Activated T-helper 1 cell treated with anti-CD3 and anti-CD28 coated beads, Interleukin-12 subunit alpha, Interleukin-12 subunit beta, Interleukin-2, Interleukin-4 antibody, amounts not matched to agents 30 ng/mL and 10 ng/mL and 1 ng/mL, durations not matched to agents 14 hours and 24 hours and 36 hours (primary cell): ENCODE results near the gene CPNE8. TPM values are rescaled to one million over a fixed set of nuclear protein-coding genes. Genes with fewer than 3 reads are reported as not detected.

Experiments used
- DNase-seq: peaks from one replicate; pipeline ENCODE4 v3.0.0; 2021; ENCODE audit warnings: low spot score
- H3K27ac Mint-ChIP-seq: one replicate; pipeline ENCODE4 v1.8.0; 2021; ENCODE audit warnings: mild to moderate bottlenecking, mixed read lengths
- H3K27me3 Mint-ChIP-seq: one replicate; pipeline ENCODE4 v1.8.0; 2022; ENCODE audit warnings: mild to moderate bottlenecking, moderate library complexity, mixed read lengths; ENCODE audit not compliant: insufficient read depth
- H3K36me3 Mint-ChIP-seq: one replicate; pipeline ENCODE4 v1.8.0; 2021; ENCODE audit warnings: low read depth, mixed read lengths
- H3K4me1 Mint-ChIP-seq: one replicate; pipeline ENCODE4 v1.8.0; 2021; ENCODE audit warnings: low read depth, mixed read lengths
- H3K4me3 Mint-ChIP-seq: one replicate; pipeline ENCODE4 v1.8.0; 2021; ENCODE audit warnings: mild to moderate bottlenecking, moderate library complexity, mixed read lengths
- H3K9me3 Mint-ChIP-seq: one replicate; pipeline ENCODE4 v1.8.0; 2021; ENCODE audit warnings: mixed read lengths
- intact Hi-C: fragments of 100-400 bp; cut with micrococcal nuclease; formaldehyde crosslinking; loops from one replicate; pipeline ENCODE4 v1.15.1; 2024
- total RNA-seq: library from RNA; stranded (reverse); gene quantifications from 2 replicates; pipeline ENCODE4 v1.2.3, GENCODE V29; 2022

Gene CPNE8
- total RNA-seq, 1 donor from 2014 or later = 7.1 TPM

- DNase-seq = no peak
- H3K27ac Mint-ChIP-seq = no peak overlapping the region
- peaks cover 4% of the 10 kb centered on the region for H3K4me1 Mint-ChIP-seq
- H3K27me3 Mint-ChIP-seq = peaks cover 11% of the 10 kb centered on the region
- no peak overlapping the region for H3K4me3 Mint-ChIP-seq
- intact Hi-C loops = no loop called here
- H3K36me3 Mint-ChIP-seq = no peaks in the 10 kb centered on the region
- H3K9me3 Mint-ChIP-seq = no peaks in the 10 kb centered on the region
These were observed 6.7 kb upstream of the CPNE8 start for GRCh38 chr12:38912116-38912515.

GRCh38 chr12:38911611-38912010 lies 6.2 kb upstream of the CPNE8 start:
- intact Hi-C loops = no loop called here
- no peak for DNase-seq
- Mint-ChIP-seq H3K9me3 (no peaks in the 10 kb centered on the region), H3K4me1 (peaks cover 8% of the 10 kb centered on the region), H3K4me3 (no peak overlapping the region), H3K36me3 (no peaks in the 10 kb centered on the region), H3K27me3 (peaks cover 14% of the 10 kb centered on the region), H3K27ac (no peak overlapping the region)

- Mint-ChIP-seq H3K27ac (peak overlapping the region; percentile 77), H3K36me3 (no peaks in the 10 kb centered on the region), H3K27me3 (peaks cover 18% of the 10 kb centered on the region), H3K9me3 (no peaks in the 10 kb centered on the region), H3K4me3 (peak overlapping the region; percentile 79), H3K4me1 (peaks cover 32% of the 10 kb centered on the region)
- intact Hi-C loops = loop anchor here (2.0 to 5.0 kb wide), 4 partner anchors 195 to 715 kb away; partner anchors contain the start of gene KIF21A
- no peak for DNase-seq
These were observed 2.0 kb upstream of the CPNE8 start for GRCh38 chr12:38907201-38907923.

- H3K9me3 Mint-ChIP-seq = no peaks in the 10 kb centered on the region
- H3K27me3 Mint-ChIP-seq = peaks cover 18% of the 10 kb centered on the region
- DNase-seq = peak; percentile 64
- H3K4me3 Mint-ChIP-seq = peak overlapping the region; percentile 88
- no peaks in the 10 kb centered on the region for H3K36me3 Mint-ChIP-seq
- peaks cover 32% of the 10 kb centered on the region for H3K4me1 Mint-ChIP-seq
- peak overlapping the region; percentile 84 for H3K27ac Mint-ChIP-seq
- intact Hi-C loops = loop anchor here (1.0 to 5.0 kb wide), 6 partner anchors 134 to 716 kb away; partner anchors contain the start of genes ALG10B and KIF21A
These were observed 1.2 kb upstream of the CPNE8 start for GRCh38 chr12:38906482-38907200.

- H3K4me3 Mint-ChIP-seq = peak overlapping the region; percentile 88
- peak; percentile 45 for DNase-seq
- H3K4me1 Mint-ChIP-seq = peaks cover 32% of the 10 kb centered on the region
- peaks cover 12% of the 10 kb centered on the region for H3K27me3 Mint-ChIP-seq
- peak overlapping the region; percentile 95 for H3K27ac Mint-ChIP-seq
- H3K36me3 Mint-ChIP-seq = no peaks in the 10 kb centered on the region
- H3K9me3 Mint-ChIP-seq = no peaks in the 10 kb centered on the region
- intact Hi-C loops = loop anchor here (1.0 to 5.0 kb wide), 4 partner anchors 13 to 717 kb away; no protein-coding TSS in a partner anchor
These were observed 583 bp downstream of the CPNE8 start for GRCh38 chr12:38904537-38905479.

DNA sequence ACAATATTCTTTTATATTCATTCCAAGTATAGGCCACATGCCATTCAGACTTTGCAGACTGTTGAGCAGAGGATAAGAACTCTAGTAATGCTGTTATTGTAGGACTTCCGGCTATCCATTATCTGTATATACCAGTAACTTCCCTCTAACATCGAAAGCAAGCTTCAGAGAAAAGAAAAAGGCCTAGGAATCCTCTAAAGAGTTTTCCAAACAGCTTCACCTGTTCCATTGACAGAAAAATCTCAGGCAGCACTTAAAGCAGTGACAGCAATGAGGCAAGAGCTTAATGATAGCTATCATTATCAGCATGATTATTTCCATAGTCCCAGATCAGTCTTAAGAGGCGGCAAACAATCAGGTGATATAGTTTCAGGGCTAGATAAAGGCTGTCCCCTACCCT lies 1.8 kb downstream of the CPNE8 start:
- intact Hi-C loops = no loop called here
- Mint-ChIP-seq H3K27me3 (peaks cover 8% of the 10 kb centered on the region), H3K4me1 (peaks cover 32% of the 10 kb centered on the region)

GRCh38 chr12:38898001-38898684 lies 7.2 kb downstream of the CPNE8 start:
- Mint-ChIP-seq H3K27ac (no peak overlapping the region), H3K27me3 (no peaks in the 10 kb centered on the region), H3K9me3 (no peaks in the 10 kb centered on the region), H3K4me3 (no peak overlapping the region), H3K36me3 (no peaks in the 10 kb centered on the region), H3K4me1 (peaks cover under 1% of the 10 kb centered on the region)
- DNase-seq = no peak
- intact Hi-C loops = no loop called here

More for the DNA sequence above, 1.8 kb downstream of the CPNE8 start:
- H3K9me3 Mint-ChIP-seq = no peaks in the 10 kb centered on the region
- H3K36me3 Mint-ChIP-seq = no peaks in the 10 kb centered on the region
- H3K4me3 Mint-ChIP-seq = peak overlapping the region; percentile 88
- H3K27ac Mint-ChIP-seq = peak overlapping the region; percentile 1
- no peak for DNase-seq

DNA sequence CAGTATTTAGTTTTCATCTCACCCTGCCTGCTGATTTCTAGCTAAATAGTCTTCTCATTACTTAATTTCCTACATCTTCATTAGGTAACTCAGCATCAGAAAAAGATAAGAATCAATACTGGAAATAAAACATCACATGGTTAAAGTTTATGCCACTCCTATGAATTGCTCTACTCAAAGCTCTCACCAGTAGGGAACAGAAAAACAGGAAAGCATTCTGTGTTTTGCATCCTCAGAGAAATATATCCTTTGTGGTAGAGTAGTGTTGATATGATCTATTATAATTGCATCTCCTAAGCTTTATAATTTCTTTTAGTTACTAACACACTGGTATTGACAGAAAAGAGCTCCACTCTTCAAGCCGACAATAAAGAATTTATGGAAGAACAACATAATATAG lies 9.9 kb downstream of the CPNE8 start:
- H3K4me3 Mint-ChIP-seq = no peak overlapping the region
- H3K27me3 Mint-ChIP-seq = no peaks in the 10 kb centered on the region
- H3K27ac Mint-ChIP-seq = no peak overlapping the region
- H3K4me1 Mint-ChIP-seq = peaks cover 15% of the 10 kb centered on the region
- DNase-seq = no peak
- H3K9me3 Mint-ChIP-seq = no peaks in the 10 kb centered on the region
- no peaks in the 10 kb centered on the region for H3K36me3 Mint-ChIP-seq
- intact Hi-C loops = no loop called here

DNA sequence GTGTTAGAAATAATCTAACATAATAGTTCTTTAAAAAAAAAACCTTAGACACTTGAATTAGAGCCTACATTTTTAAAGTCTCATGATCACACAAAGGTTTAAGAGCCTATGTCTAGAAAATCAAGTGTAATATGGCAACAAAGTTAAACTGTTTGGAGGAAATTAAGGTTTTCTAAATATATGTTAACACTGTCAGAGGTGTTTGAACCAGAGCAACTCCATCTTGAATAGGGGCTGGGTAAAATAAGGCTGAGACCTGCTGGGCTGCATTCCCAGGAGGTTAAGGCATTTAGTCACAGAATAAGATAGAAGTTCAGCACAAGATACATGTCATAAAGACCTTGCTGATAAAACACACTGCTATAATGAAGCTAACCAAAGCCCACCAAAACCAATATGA lies 12.4 kb downstream of the CPNE8 start:
- Mint-ChIP-seq H3K4me3 (no peak overlapping the region), H3K36me3 (peaks cover 5% of the 10 kb centered on the region), H3K27ac (no peak overlapping the region), H3K27me3 (no peaks in the 10 kb centered on the region), H3K9me3 (no peaks in the 10 kb centered on the region), H3K4me1 (peaks cover 15% of the 10 kb centered on the region)
- intact Hi-C loops = loop anchor here (1.0 kb wide), 1 partner anchor 12 kb away; the partner anchor contains the start of gene CPNE8
- DNase-seq = no peak

DNA sequence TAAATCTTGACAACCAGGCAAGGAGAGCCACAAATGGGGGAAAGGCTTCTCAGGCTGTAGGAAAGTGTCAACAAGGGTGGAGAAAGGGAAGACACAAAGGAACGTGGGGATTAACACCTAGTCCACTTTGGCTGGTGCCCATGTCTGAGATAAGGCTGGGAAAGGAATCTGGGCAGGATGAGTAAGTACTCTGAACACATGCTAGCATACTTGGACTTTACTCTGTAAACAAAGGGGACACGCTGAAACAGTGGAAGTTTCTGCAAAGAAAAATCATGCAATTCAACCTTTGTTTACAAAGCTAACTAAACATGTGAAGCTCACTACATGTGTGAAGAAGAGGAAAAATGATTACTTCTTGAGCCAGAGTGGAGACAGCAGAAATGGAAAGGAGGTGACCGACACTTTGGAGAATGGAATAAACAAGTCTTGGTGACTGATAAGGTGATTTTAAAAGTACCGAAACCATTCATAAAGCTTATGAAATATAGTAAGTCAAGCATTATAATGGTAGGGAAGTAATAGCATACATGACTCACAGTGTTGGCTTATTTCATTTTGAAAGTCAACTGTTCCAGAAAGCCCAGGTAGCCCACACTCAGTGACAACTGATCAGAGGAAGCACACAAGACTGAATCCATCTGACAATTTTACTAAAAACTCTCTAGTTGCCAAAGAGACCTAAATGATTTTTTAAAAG lies 13.2 kb downstream of the CPNE8 start:
- Mint-ChIP-seq H3K9me3 (no peaks in the 10 kb centered on the region), H3K4me3 (no peak overlapping the region), H3K27ac (no peak overlapping the region), H3K36me3 (peaks cover 5% of the 10 kb centered on the region), H3K4me1 (peaks cover 15% of the 10 kb centered on the region), H3K27me3 (no peaks in the 10 kb centered on the region)
- DNase-seq = no peak
- intact Hi-C loops = loop anchor here (1.0 kb wide), 1 partner anchor 13 kb away; the partner anchor contains the start of gene CPNE8

- DNase-seq = no peak
- Mint-ChIP-seq H3K4me3 (no peak overlapping the region), H3K27me3 (no peaks in the 10 kb centered on the region), H3K36me3 (peaks cover 5% of the 10 kb centered on the region), H3K9me3 (no peaks in the 10 kb centered on the region), H3K4me1 (peaks cover 15% of the 10 kb centered on the region), H3K27ac (no peak overlapping the region)
- intact Hi-C loops = no loop called here
These were observed 15.1 kb downstream of the CPNE8 start for GRCh38 chr12:38890102-38890855.
